Measurements from ENCODE around the gene CCSER1.
A peak's percentile ranks its signal among the peaks of the same experiment; 100 is the strongest.

CCSER1 gene

DNA sequence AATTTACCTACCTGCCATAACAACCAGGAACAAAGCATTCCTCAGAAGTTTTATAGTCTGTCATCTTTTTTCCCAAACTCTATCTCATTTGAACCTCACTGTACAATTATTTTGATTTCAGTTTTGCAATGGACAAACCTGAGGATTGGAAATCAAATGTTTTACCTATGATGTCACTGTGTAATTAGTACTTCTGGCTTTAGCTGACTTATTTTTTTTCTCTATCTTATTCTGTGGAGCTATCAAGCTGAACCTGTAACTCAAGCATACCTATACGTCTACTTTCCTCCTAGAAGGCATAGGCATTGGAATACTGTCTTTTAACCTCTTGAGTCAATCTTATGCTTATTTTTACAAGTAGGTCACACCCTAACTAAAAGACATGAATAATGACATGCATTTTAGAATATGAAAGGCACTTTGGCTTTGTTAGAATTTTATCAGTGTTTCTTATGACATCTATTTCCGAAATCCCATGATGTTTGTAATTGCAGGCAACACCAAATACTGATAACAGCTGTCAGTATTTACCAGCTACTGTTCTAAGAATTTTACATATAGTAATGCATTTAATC, 21.5 kb downstream of the CCSER1 start:
- no peaks in the 10 kb centered on the region for H3K27me3 Mint-ChIP-seq
- H3K36me3 Mint-ChIP-seq, result peaks cover 2% of the 10 kb centered on the region
- H3K27ac Mint-ChIP-seq, result no peak overlapping the region
- no peak for DNase-seq (ENCODE audit: low spot score in 2 of 2)
- ATAC-seq (ENCODE audit: low read depth), result no peak
- no peak overlapping the region for H3K4me3 Mint-ChIP-seq
- peaks cover 2% of the 10 kb centered on the region for H3K4me1 Mint-ChIP-seq
- H3K9me3 Mint-ChIP-seq, result peaks cover 2% of the 10 kb centered on the region

DNA sequence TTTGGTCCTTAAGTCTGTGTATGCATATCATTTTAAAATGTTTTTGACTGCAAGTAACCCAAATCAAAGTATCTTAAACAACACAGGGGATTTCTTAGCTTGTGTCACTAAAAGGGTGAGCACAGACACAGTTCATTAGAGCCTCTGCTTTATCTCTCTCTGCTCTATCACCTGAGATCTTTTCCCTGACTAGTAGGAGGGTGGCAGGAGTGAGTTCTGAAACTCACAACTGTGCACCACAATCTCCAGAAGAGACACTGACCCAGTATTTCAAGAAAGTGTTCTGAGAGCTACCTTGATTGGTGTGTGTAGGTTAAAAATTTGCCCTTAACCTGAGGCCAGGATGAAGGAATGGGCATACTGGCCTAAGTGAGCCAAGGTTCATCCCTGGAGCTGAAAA, 24.8 kb downstream of the CCSER1 start:
- no peak overlapping the region for H3K4me3 Mint-ChIP-seq
- H3K36me3 Mint-ChIP-seq, result peaks cover 5% of the 10 kb centered on the region
- peaks cover 2% of the 10 kb centered on the region for H3K9me3 Mint-ChIP-seq
- DNase-seq (ENCODE audit: low spot score in 2 of 2), result no peak
- peaks cover 2% of the 10 kb centered on the region for H3K4me1 Mint-ChIP-seq
- no peak overlapping the region for H3K27ac Mint-ChIP-seq
- ATAC-seq (ENCODE audit: low read depth), result no peak
- no peaks in the 10 kb centered on the region for H3K27me3 Mint-ChIP-seq

DNA sequence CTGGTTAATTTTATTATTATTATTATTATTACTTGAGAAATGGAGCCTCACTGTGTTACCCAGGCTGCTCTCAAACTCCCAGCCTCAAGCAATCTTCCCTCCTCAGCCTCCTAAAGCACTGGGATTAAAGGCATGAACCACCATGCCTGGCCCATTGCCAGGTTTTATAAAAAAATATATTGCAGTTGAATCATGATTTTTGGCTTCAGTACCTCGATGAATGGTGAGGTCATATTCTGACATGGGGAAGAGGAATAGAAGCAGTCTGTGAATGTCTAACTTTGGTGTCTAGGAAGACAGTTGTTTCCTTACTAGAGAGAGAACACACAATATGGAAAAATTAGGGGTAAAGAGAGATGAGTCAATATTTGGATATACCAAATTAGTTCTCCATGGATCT, 32.0 kb downstream of the CCSER1 start:
- Mint-ChIP-seq H3K36me3 (peaks cover 6% of the 10 kb centered on the region), H3K27ac (peak overlapping the region; percentile 5), H3K4me1 (peaks cover 17% of the 10 kb centered on the region), H3K27me3 (no peaks in the 10 kb centered on the region), H3K9me3 (no peaks in the 10 kb centered on the region), H3K4me3 (no peak overlapping the region)
- DNase-seq (ENCODE audit: low spot score in 2 of 2) (no peak), ATAC-seq (ENCODE audit: low read depth) (no peak)

DNA sequence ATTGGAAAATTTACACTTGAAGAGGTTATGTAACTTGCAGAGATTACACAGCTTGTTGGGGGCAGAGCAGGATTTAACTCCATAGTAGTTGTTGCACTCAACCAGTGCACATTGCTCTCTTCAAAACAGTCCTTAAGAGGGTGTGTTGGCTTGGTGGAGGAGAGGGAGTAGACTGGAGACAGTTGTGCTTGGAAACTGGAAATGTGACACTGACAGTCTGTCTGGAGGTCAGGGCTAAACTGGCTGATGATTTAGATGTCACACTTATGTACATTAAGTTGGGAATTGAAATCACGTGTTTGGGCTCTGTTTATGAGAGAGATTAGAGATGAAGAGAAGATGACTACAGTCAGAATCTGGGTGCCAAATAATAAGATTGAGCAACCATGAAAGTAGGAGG, 32.9 kb downstream of the CCSER1 start:
- Mint-ChIP-seq H3K27me3 (no peaks in the 10 kb centered on the region), H3K4me1 (peaks cover 22% of the 10 kb centered on the region), H3K36me3 (peaks cover 6% of the 10 kb centered on the region), H3K27ac (peak overlapping the region; percentile 24), H3K9me3 (no peaks in the 10 kb centered on the region), H3K4me3 (no peak overlapping the region)
- DNase-seq (ENCODE audit: low spot score in 2 of 2) (no peak), ATAC-seq (ENCODE audit: low read depth) (no peak)

DNA sequence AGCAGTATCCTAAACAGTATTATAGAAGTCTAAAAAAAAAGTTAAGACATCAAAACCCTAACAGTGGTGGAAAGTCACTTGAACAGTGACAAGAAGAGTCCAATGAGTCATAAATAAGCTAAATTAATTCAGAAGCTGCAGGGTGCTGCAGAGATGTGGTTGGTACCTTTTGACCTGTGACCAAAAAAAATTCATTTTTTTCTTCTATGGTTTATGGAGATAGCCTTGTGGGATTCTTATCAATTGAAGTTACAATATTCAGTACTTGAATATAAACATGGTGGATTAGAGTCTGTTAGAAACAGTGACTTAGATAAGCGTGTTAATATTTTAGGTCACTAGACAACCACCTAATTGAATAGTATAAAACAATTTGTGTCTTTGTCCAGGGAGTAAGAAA, 35.4 kb downstream of the CCSER1 start:
- Mint-ChIP-seq H3K36me3 (no peaks in the 10 kb centered on the region), H3K4me1 (peaks cover 27% of the 10 kb centered on the region), H3K27me3 (no peaks in the 10 kb centered on the region), H3K9me3 (no peaks in the 10 kb centered on the region), H3K27ac (no peak overlapping the region), H3K4me3 (no peak overlapping the region)
- DNase-seq (ENCODE audit: low spot score in 2 of 2) (no peak), ATAC-seq (ENCODE audit: low read depth) (no peak)

DNA sequence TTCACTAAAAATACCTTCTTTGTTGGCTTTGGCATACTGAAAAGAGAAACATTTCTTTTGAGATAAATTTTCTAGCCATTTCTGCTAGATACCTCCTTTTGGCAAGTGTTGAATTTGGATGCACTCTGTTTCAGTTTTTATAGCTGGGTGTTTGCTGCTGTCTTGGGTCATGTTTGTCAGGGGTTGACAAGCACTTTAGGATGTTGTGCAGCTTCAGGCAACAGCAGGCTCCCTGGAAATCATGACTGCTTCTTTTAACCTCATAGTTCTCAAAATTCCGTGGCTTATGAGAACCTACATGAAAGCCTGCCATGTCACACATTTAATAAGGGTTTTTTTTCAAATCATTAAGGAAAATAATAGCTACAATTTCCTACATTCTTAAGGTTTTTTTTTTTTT, 36.7 kb downstream of the CCSER1 start:
- Mint-ChIP-seq H3K36me3 (no peaks in the 10 kb centered on the region), H3K27ac (no peak overlapping the region), H3K27me3 (no peaks in the 10 kb centered on the region), H3K9me3 (no peaks in the 10 kb centered on the region), H3K4me3 (no peak overlapping the region), H3K4me1 (peaks cover 27% of the 10 kb centered on the region)
- no peak for ATAC-seq (ENCODE audit: low read depth)
- no peak for DNase-seq (ENCODE audit: low spot score in 2 of 2)

DNA sequence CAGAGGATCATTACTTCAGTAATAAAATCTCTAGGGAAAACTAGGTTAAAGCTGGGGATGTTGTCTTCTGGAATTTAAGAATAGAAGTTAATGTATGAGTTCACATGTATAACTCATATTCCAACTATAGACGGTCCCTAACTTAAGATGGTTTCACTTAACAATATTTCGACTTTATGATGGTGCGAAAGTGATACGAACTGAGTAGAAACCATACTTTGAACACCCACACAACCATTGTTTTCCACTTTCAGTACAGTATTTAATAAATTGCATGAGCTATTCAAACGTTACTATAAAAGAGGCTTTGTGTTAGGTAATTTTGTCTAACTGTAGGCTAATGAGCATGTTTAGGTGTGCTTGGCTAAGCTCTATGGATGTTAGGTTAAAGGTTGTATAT, 38.7 kb downstream of the CCSER1 start:
- DNase-seq (ENCODE audit: low spot score in 2 of 2) (no peak), ATAC-seq (ENCODE audit: low read depth) (no peak)
- Mint-ChIP-seq H3K4me1 (peaks cover 24% of the 10 kb centered on the region), H3K4me3 (no peak overlapping the region), H3K36me3 (peaks cover 7% of the 10 kb centered on the region), H3K27me3 (no peaks in the 10 kb centered on the region), H3K9me3 (peaks cover 2% of the 10 kb centered on the region), H3K27ac (no peak overlapping the region)

DNA sequence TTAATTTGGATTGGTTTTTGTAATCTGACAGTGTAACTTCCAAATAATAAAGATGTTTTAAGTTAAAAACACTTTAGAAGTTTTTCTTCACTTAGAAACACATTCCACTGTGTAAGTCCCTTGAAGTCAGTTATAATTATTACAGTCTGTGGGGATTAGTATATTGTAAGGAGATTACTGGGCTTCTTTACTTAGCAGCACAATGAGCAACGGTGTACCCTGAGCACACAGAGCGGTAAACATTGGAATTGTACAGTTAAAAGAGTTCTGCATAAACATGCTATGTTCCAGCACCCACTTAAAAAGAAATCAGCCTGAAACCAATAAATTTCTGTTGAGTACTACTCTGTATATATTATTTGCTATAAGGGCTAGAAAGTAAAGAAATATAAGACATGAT, 44.3 kb downstream of the CCSER1 start:
- DNase-seq (ENCODE audit: low spot score in 2 of 2) (no peak), ATAC-seq (ENCODE audit: low read depth) (no peak)
- Mint-ChIP-seq H3K4me1 (peaks cover 11% of the 10 kb centered on the region), H3K36me3 (peaks cover 11% of the 10 kb centered on the region), H3K27me3 (no peaks in the 10 kb centered on the region), H3K27ac (no peak overlapping the region), H3K9me3 (peaks cover 2% of the 10 kb centered on the region), H3K4me3 (no peak overlapping the region)

DNA sequence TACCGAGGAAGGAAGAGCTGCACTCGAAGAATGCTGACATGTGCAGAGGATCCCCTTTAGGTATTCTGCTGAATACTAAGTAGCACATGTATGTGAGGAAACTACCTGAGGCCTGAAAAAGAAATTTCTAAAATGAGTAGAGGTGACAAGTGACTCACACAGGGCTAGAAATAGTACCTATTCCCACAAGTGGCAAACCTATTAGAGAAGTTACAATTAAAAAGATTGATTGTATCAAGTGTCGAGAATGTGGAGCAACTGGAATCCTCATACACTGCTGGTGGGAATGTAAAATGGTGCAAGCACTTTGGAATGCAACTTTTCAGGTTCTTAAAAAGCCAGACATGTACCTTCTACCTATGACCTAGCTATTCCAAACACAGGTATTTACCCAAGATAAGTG, 47.4 kb downstream of the CCSER1 start:
- no peaks in the 10 kb centered on the region for H3K27me3 Mint-ChIP-seq

DNA sequence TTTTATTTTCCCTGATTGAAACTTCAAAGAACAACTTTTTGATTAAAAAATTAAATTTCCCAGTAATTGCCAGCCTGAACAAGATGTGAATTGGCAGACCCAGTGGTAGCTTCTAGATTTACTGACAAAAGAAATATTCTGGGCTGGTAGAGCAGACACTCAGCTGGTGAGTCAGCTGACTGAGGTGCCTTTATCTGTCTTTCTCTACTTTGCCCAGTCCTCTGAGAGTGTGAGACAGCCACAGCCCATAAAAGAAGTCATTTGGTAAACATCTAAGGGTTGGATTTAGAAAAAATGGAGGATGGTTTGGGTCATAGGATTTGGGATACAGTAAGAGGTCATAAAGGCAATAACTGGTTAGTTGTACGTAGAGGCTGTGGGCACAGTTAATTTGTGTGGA, 54.5 kb downstream of the CCSER1 start:
- DNase-seq (ENCODE audit: low spot score in 2 of 2) (no peak), ATAC-seq (ENCODE audit: low read depth) (no peak)
- Mint-ChIP-seq H3K4me1 (peaks cover 7% of the 10 kb centered on the region), H3K4me3 (no peak overlapping the region), H3K27ac (no peak overlapping the region), H3K9me3 (no peaks in the 10 kb centered on the region), H3K27me3 (no peaks in the 10 kb centered on the region), H3K36me3 (no peaks in the 10 kb centered on the region)

More for the DNA sequence above, 47.4 kb downstream of the CCSER1 start:
- H3K4me1 Mint-ChIP-seq, result peaks cover 9% of the 10 kb centered on the region
- no peak for DNase-seq (ENCODE audit: low spot score in 2 of 2)
- H3K9me3 Mint-ChIP-seq, result peaks cover 2% of the 10 kb centered on the region
- no peak overlapping the region for H3K4me3 Mint-ChIP-seq
- H3K36me3 Mint-ChIP-seq, result peaks cover 10% of the 10 kb centered on the region
- no peak overlapping the region for H3K27ac Mint-ChIP-seq
- ATAC-seq (ENCODE audit: low read depth), result no peak

DNA sequence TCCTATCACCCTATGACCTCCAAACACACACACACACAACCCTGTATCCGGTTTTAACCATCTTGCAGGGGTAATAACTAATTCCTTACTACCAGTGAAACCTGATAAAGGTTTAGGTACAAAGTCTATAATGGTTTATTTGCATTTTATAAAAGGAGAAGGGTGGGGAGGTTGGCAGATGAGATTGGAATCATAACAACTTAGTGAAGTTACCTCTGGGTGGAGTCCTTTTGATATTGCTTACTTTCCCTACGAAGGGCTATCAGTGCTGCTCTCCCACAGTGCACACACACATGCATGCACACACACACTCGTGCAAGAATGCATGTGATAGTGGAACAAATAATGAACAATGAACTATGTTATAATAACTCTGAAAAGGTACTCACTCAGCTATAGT, 56.1 kb downstream of the CCSER1 start:
- Mint-ChIP-seq H3K4me1 (peaks cover 11% of the 10 kb centered on the region), H3K9me3 (no peaks in the 10 kb centered on the region), H3K27ac (no peak overlapping the region), H3K4me3 (no peak overlapping the region), H3K27me3 (no peaks in the 10 kb centered on the region), H3K36me3 (no peaks in the 10 kb centered on the region)
- DNase-seq (ENCODE audit: low spot score in 2 of 2), result no peak
- no peak for ATAC-seq (ENCODE audit: low read depth)

DNA sequence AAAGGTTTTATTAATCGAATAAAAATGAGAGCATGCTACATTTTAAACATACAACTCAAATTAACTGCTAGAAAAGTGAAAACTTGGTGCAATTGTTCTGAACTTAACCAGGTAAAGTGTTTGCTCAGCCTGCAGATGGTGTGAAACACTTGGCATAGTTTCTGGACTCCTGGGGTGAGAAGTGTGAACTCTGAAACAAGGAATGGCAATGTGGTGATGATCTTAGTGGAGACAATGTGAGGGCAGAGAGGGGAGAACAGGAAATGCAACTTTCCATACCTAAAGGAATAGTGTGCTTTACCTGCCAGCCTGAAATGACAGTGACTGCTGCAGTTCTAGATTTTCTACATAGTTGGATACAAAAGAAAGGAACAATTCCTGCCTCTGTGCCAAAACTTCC, 57.4 kb downstream of the CCSER1 start:
- Mint-ChIP-seq H3K27ac (no peak overlapping the region), H3K4me3 (no peak overlapping the region), H3K36me3 (no peaks in the 10 kb centered on the region), H3K27me3 (no peaks in the 10 kb centered on the region), H3K9me3 (no peaks in the 10 kb centered on the region), H3K4me1 (peaks cover 11% of the 10 kb centered on the region)
- DNase-seq (ENCODE audit: low spot score in 2 of 2), result no peak
- no peak for ATAC-seq (ENCODE audit: low read depth)

DNA sequence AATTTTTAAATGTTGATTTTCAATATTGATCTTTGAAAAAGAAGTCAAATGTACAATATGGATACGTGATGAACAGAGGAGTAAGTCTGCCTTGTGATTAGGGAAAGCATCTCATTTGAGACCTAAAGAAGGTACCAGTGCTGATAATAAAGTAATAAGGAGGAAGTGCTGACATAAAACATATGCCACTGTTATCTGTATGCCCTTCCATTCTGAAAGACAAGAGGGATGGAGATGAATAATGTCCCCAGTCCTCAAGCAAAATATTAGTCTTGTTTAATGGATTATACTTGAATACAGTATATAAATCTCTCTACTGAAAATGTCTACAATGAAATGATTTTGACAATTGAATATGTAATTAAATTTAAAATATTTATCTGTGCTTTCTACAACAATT, 58.2 kb downstream of the CCSER1 start:
- no peaks in the 10 kb centered on the region for H3K27me3 Mint-ChIP-seq
- no peak for DNase-seq (ENCODE audit: low spot score in 2 of 2)
- H3K4me3 Mint-ChIP-seq, result no peak overlapping the region
- no peaks in the 10 kb centered on the region for H3K36me3 Mint-ChIP-seq
- H3K4me1 Mint-ChIP-seq, result peaks cover 11% of the 10 kb centered on the region
- no peak overlapping the region for H3K27ac Mint-ChIP-seq
- H3K9me3 Mint-ChIP-seq, result no peaks in the 10 kb centered on the region
- ATAC-seq (ENCODE audit: low read depth), result no peak

DNA sequence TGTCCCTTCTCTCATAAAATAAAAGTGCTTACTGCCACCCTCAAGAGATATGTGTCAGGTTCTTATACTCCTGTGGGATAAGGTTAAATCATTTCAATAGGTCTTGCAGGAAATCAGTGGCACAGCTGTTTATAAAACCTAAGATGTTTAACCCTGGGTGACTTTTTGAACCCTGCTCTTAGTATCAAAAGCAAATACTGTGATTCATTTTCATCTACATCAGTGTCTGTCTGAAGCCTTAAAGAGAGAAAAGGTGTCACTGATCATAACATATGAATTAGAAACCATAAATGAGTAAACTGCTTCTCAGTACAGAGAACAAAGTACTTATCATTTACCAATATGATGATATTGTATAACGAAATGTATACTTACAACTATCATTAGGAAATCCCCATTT, 59.0 kb downstream of the CCSER1 start:
- Mint-ChIP-seq H3K27me3 (no peaks in the 10 kb centered on the region), H3K9me3 (no peaks in the 10 kb centered on the region), H3K4me3 (no peak overlapping the region), H3K4me1 (peaks cover 11% of the 10 kb centered on the region), H3K36me3 (no peaks in the 10 kb centered on the region), H3K27ac (no peak overlapping the region)
- ATAC-seq (ENCODE audit: low read depth) (no peak), DNase-seq (ENCODE audit: low spot score in 2 of 2) (no peak)

DNA sequence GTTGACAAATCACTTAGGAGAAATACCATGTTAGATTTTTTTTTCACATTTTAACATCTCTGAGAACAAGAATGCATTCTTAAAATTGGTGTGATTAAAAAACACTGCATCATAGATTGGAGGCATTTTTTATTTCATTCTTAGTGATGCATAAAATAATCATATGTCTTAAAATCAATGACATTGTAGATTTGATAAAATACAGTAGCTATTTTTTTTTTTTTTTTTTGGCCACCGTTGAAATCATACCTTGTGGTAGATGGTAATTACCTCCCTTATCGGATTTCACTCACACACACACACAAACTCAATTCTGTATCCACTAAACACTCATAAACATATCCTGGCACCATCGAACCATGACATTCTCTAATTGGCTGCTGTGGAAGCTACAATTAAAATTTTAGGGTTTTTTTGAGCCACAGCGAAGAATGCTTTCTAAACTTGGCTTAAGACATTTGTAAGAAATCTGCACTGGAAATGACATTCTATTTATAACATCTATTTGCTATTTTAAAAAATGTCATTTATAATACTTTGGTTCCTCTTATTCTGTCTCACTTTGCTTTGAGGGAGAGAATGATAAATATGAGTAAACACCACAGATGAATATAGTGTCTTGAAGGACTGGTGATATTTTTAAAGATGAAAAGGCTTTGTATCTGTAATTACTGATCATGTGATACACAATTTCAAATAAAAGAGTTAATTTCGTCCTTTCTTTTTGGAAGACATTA, 60.1 kb downstream of the CCSER1 start:
- no peak overlapping the region for H3K4me3 Mint-ChIP-seq
- H3K9me3 Mint-ChIP-seq, result no peaks in the 10 kb centered on the region
- peaks cover 2% of the 10 kb centered on the region for H3K36me3 Mint-ChIP-seq

More for the DNA sequence above, 60.1 kb downstream of the CCSER1 start:
- ATAC-seq (ENCODE audit: low read depth) (peak; percentile 31), DNase-seq (ENCODE audit: low spot score in 2 of 2) (no peak)
- no peaks in the 10 kb centered on the region for H3K27me3 Mint-ChIP-seq
- H3K4me1 Mint-ChIP-seq, result peaks cover 13% of the 10 kb centered on the region
- H3K27ac Mint-ChIP-seq, result no peak overlapping the region
